ENCODE data around the gene HMCN2.

Gene HMCN2

GRCh38 chr9:130444565-130445221 is 179.1 kb downstream of the HMCN2 start, which contains the start of gene ASS1:
ASS1 (plus strand) TSS chr9:130444961; CDS start chr9:130452229, 7,268 bp downstream.
- Histone ChIP-seq H3K4me1 (ENCODE audit: control insufficient read depth in 1 of 2, insufficient read depth in 2 of 2, low read length in 2 of 2) (peaks cover 10 to 42% of the 10 kb centered on the region in 2 donors), H3K27ac (ENCODE audit: low read length) (peak within 1 kb of the TSS; percentile 63), H3K4me3 (ENCODE audit: low read depth in 1 of 2, low read length in 2 of 2) (peak within 1 kb of the TSS; percentile 61 to 70), H3K36me3 (ENCODE audit: control insufficient read depth in 1 of 2, insufficient read depth in 2 of 2, low read length in 2 of 2) (no peaks in the 10 kb centered on the region), H3K27me3 (ENCODE audit: low read depth, low read length) (peaks cover 8% of the 10 kb centered on the region), H3K9me3 (ENCODE audit: control insufficient read depth in 1 of 2, low read length in 2 of 2) (peaks cover 0 to 8% of the 10 kb centered on the region in 2 donors)

GRCh38 chr9:130445268-130445983 is 179.9 kb downstream of the HMCN2 start:
- H3K27ac ChIP-seq (ENCODE audit: low read length): peak overlapping the region; percentile 63
- H3K4me1 ChIP-seq (ENCODE audit: control insufficient read depth in 1 of 2, insufficient read depth in 2 of 2, low read length in 2 of 2): peaks cover 10 to 46% of the 10 kb centered on the region in 2 donors

DNA sequence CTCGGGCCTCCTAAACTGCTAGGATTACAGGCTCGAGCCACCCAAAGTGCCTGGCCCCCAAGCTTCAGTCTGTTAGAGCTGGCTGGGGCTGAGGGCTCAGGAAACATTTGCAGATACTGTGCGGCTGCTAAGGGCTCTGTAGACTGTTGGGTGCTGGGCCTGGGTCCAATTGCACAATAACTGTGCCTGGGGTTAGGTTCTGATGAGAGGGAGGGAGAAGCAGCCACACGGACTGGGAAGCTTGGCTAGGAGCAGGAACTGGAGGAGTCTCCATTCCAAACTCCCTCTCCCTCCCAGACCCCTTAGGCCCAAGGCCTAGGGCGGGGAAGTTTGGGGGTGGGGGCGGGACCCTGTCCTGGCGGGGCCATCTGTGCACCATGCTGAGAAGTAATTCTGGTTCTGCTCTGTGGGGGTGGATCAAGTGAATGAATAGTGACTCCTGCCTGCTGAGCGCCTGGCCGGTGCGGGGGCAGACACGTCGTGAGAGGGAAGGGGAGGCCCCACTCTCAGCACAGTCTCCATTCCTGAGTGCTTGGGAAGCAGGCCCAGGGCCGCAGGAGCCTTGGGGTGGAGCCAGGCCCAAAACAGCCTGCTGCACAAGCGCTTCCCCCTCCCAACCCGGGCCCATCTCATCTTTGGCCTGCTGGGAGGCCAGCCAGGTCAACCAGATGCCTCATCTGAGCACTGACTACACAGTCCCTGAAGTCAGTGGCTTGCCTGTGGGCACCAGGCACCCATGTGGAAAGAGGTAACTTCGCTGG is 180.7 kb downstream of the HMCN2 start:
- Histone ChIP-seq H3K36me3 (ENCODE audit: control insufficient read depth in 1 of 2, insufficient read depth in 2 of 2, low read length in 2 of 2) (no peaks in the 10 kb centered on the region), H3K27me3 (ENCODE audit: low read depth, low read length) (peaks cover 8% of the 10 kb centered on the region), H3K4me1 (ENCODE audit: control insufficient read depth in 1 of 2, insufficient read depth in 2 of 2, low read length in 2 of 2) (peaks cover 16 to 55% of the 10 kb centered on the region in 2 donors), H3K4me3 (ENCODE audit: low read depth in 1 of 2, low read length in 2 of 2) (peak overlapping the region; percentile 61 to 70), H3K27ac (ENCODE audit: low read length) (peak overlapping the region; percentile 63), H3K9me3 (ENCODE audit: control insufficient read depth in 1 of 2, low read length in 2 of 2) (peaks cover 0 to 1% of the 10 kb centered on the region in 2 donors)

More at GRCh38 chr9:130445268-130445983, 179.9 kb downstream of the HMCN2 start:
- Histone ChIP-seq H3K27me3 (ENCODE audit: low read depth, low read length) (peaks cover 8% of the 10 kb centered on the region), H3K9me3 (ENCODE audit: control insufficient read depth in 1 of 2, low read length in 2 of 2) (peaks cover 0 to 8% of the 10 kb centered on the region in 2 donors), H3K36me3 (ENCODE audit: control insufficient read depth in 1 of 2, insufficient read depth in 2 of 2, low read length in 2 of 2) (no peaks in the 10 kb centered on the region), H3K4me3 (ENCODE audit: low read depth in 1 of 2, low read length in 2 of 2) (peak overlapping the region; percentile 61 to 70)

DNA sequence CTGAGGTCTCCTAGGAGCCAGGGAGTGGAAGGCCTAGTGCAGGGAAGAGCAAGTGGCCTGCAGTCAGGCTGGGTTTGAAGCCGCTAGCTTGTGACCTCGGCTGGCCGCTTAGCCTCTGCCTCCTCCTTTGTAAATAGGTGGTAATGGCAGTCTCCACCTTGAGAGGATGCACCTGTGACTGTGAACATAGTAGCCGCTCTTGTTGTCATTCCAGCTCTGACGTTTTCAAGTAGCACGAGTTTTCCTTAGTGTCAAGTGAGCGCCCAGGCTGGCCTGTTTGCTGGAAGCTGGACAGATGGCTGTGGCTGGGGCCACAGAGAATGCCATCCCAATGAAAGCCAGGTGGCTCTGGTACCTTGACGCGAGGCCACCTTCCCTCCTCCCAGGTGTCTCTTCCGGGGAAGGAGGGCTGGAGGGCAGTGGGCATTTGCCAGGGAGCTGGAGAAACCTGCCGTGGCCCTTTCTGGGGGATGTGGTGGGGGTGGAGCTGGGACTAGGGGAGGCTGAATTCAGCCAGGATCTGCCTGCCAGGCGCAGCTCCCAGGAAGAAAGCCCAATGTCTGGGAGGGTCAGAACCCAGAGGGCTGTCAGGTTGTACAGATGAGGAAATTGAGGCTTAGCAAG is 181.7 kb downstream of the HMCN2 start:
- Histone ChIP-seq H3K4me1 (ENCODE audit: control insufficient read depth in 1 of 2, insufficient read depth in 2 of 2, low read length in 2 of 2) (peaks cover 24 to 65% of the 10 kb centered on the region in 2 donors), H3K27me3 (ENCODE audit: low read depth, low read length) (peaks cover 8% of the 10 kb centered on the region), H3K4me3 (ENCODE audit: low read depth in 1 of 2, low read length in 2 of 2) (peak overlapping the region in 1 of 2 donors; percentile 1), H3K9me3 (ENCODE audit: control insufficient read depth in 1 of 2, low read length in 2 of 2) (no peaks in the 10 kb centered on the region), H3K27ac (ENCODE audit: low read length) (peak overlapping the region; percentile 47), H3K36me3 (ENCODE audit: control insufficient read depth in 1 of 2, insufficient read depth in 2 of 2, low read length in 2 of 2) (no peaks in the 10 kb centered on the region)

DNA sequence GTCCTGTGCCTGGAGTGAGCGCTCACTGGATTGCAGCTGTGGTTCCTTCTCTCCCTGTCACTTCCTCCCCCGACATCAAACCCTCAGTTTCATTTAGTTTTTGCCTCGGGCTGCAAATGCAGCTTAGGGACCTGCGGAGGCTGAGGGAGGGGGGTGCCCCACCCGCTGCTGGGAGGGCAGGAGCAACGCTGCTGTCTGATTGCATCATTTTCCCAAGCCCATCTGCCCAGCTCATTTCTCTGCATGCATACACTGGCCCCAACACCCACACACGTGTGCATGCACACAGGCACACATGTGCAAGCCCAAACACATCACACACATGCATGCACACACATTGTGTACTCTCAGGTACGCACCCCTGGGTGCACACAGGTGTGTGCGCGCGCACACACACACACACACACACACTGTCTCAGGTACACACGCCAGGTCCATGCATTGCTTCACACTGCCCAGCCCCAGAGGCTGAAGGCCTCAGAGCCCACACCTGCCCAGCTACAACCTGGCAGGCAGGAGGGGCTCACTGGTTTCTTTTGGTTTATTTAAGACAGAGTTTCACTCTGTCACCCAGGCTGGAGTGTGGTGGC is 182.6 kb downstream of the HMCN2 start:
- Histone ChIP-seq H3K4me1 (ENCODE audit: control insufficient read depth in 1 of 2, insufficient read depth in 2 of 2, low read length in 2 of 2) (peaks cover 24 to 67% of the 10 kb centered on the region in 2 donors), H3K9me3 (ENCODE audit: control insufficient read depth in 1 of 2, low read length in 2 of 2) (no peaks in the 10 kb centered on the region), H3K4me3 (ENCODE audit: low read depth in 1 of 2, low read length in 2 of 2) (no peak overlapping the region), H3K27me3 (ENCODE audit: low read depth, low read length) (peaks cover 8% of the 10 kb centered on the region), H3K36me3 (ENCODE audit: control insufficient read depth in 1 of 2, insufficient read depth in 2 of 2, low read length in 2 of 2) (no peaks in the 10 kb centered on the region), H3K27ac (ENCODE audit: low read length) (no peak overlapping the region)

- Histone ChIP-seq H3K4me1 (ENCODE audit: control insufficient read depth in 1 of 2, insufficient read depth in 2 of 2, low read length in 2 of 2) (peaks cover 24 to 74% of the 10 kb centered on the region in 2 donors), H3K27ac (ENCODE audit: low read length) (no peak overlapping the region), H3K36me3 (ENCODE audit: control insufficient read depth in 1 of 2, insufficient read depth in 2 of 2, low read length in 2 of 2) (no peaks in the 10 kb centered on the region), H3K4me3 (ENCODE audit: low read depth in 1 of 2, low read length in 2 of 2) (no peak overlapping the region), H3K9me3 (ENCODE audit: control insufficient read depth in 1 of 2, low read length in 2 of 2) (no peaks in the 10 kb centered on the region), H3K27me3 (ENCODE audit: low read depth, low read length) (peaks cover 8% of the 10 kb centered on the region)
Measured at GRCh38 chr9:130448771-130449603, 183.4 kb downstream of the HMCN2 start.

- H3K36me3 ChIP-seq (ENCODE audit: control insufficient read depth in 1 of 2, insufficient read depth in 2 of 2, low read length in 2 of 2): no peaks in the 10 kb centered on the region
- no peaks in the 10 kb centered on the region for H3K9me3 ChIP-seq (ENCODE audit: control insufficient read depth in 1 of 2, low read length in 2 of 2)
- no peak overlapping the region for H3K4me3 ChIP-seq (ENCODE audit: low read depth in 1 of 2, low read length in 2 of 2)
- peaks cover 24 to 61% of the 10 kb centered on the region in 2 donors for H3K4me1 ChIP-seq (ENCODE audit: control insufficient read depth in 1 of 2, insufficient read depth in 2 of 2, low read length in 2 of 2)
- no peak overlapping the region for H3K27ac ChIP-seq (ENCODE audit: low read length)
- peaks cover 4% of the 10 kb centered on the region for H3K27me3 ChIP-seq (ENCODE audit: low read depth, low read length)
Measured at GRCh38 chr9:130450344-130451003, 184.9 kb downstream of the HMCN2 start.

DNA sequence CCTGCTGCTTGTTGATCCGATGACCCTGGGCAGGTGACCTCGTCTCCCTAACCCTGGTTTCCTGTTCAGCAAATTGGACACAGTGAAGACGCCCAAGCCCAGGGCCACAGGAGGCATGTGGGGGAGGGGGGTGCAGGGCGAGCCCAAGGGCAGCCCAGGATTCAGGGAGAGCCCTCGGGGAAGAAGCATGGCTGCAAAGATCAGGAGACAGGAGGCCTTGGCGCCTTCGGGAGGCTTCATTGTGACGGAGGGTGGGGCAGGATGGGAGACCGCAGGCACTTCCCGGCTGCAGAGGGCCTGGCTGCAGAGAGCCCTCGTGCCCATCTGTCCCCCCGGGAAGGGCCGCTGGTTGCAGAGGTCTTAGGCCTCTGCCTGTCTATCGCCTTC is 185.4 kb downstream of the HMCN2 start:
- H3K4me3 ChIP-seq (ENCODE audit: low read depth in 1 of 2, low read length in 2 of 2): no peak overlapping the region

DNA sequence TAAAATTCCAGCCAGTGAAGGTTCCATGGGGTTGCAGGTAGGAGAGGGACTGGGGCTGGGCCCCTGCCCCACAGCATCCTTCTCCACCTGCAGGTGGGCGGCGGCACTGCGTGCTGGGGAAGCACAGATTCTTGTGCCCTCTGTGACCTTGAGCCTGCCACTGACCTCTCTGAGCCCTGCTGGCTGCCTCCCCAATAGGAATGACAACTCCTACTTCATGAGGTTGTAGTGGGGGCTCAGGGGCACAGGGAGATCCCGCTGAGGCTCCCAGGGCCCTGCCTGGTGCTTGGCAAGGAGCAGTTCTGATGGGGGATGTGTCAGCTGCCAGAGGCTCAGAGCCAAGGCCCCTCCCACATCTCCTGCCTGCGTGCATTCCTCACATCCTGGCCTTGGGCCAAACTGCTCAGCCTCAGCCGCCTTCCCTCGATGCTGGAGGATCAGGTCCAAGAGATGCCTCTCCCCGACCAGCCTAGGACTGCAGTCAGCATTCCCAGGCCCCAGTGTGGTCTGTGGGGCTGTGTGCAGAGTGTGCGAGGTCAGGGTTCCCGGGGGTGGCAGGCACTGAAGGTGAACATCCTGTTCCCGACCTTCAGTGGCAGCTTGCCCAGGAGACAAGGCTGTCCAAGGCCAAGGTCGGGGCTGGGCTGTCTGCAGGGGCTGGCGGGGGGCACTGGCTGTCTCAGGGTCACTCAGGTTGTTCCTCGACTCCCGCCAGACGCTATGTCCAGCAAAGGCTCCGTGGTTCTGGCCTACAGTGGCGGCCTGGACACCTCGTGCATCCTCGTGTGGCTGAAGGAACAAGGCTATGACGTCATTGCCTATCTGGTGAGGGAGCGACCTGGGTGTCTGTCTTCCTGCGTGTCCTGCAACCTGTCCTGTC is 186.2 kb downstream of the HMCN2 start:
- Histone ChIP-seq H3K4me3 (ENCODE audit: low read depth in 1 of 2, low read length in 2 of 2) (no peak overlapping the region), H3K4me1 (ENCODE audit: control insufficient read depth in 1 of 2, insufficient read depth in 2 of 2, low read length in 2 of 2) (peaks cover 21 to 49% of the 10 kb centered on the region in 2 donors), H3K36me3 (ENCODE audit: control insufficient read depth in 1 of 2, insufficient read depth in 2 of 2, low read length in 2 of 2) (no peaks in the 10 kb centered on the region), H3K27ac (ENCODE audit: low read length) (no peak overlapping the region), H3K27me3 (ENCODE audit: low read depth, low read length) (no peaks in the 10 kb centered on the region), H3K9me3 (ENCODE audit: control insufficient read depth in 1 of 2, low read length in 2 of 2) (no peaks in the 10 kb centered on the region)

More for the DNA sequence above, 185.4 kb downstream of the HMCN2 start:
- no peaks in the 10 kb centered on the region for H3K27me3 ChIP-seq (ENCODE audit: low read depth, low read length)
- H3K4me1 ChIP-seq (ENCODE audit: control insufficient read depth in 1 of 2, insufficient read depth in 2 of 2, low read length in 2 of 2): peaks cover 24 to 56% of the 10 kb centered on the region in 2 donors
- no peaks in the 10 kb centered on the region for H3K36me3 ChIP-seq (ENCODE audit: control insufficient read depth in 1 of 2, insufficient read depth in 2 of 2, low read length in 2 of 2)
- H3K9me3 ChIP-seq (ENCODE audit: control insufficient read depth in 1 of 2, low read length in 2 of 2): no peaks in the 10 kb centered on the region
- H3K27ac ChIP-seq (ENCODE audit: low read length): no peak overlapping the region

All from muscle layer of duodenum (tissue), 2 donors.